ENCODE results near the gene PPFIBP2.
"Not testable (repeated sequence)": the region's sequence is repeated elsewhere in the genome, so short reads cannot be mapped to it uniquely, and the experiment has no call there.

PPFIBP2 gene

GRCh38 chr11:7499081-7499480, 14.7 kb upstream of the PPFIBP2 start:
- no peak for DNase-seq (ENCODE audit: low read depth in 3 of 3)

GRCh38 chr11:7500251-7500650, 13.5 kb upstream of the PPFIBP2 start:
- no peak for DNase-seq (ENCODE audit: low read depth in 3 of 3)

- no peak for DNase-seq (ENCODE audit: low read depth in 3 of 3)
Observed at GRCh38 chr11:7501251-7501650, 12.5 kb upstream of the PPFIBP2 start.

GRCh38 chr11:7501894-7502293, 11.9 kb upstream of the PPFIBP2 start:
- DNase-seq (ENCODE audit: low read depth in 3 of 3) = no peak

GRCh38 chr11:7506243-7506642, 7.6 kb upstream of the PPFIBP2 start:
- DNase-seq (ENCODE audit: low read depth in 3 of 3) = no peak

GRCh38 chr11:7508087-7508486, 5.7 kb upstream of the PPFIBP2 start:
- no peak for DNase-seq (ENCODE audit: low read depth in 3 of 3)

- DNase-seq (ENCODE audit: low read depth in 3 of 3) = no peak
Observed at GRCh38 chr11:7509966-7510365, 3.8 kb upstream of the PPFIBP2 start.

GRCh38 chr11:7511401-7511800, 2.4 kb upstream of the PPFIBP2 start:
- no peak for DNase-seq (ENCODE audit: low read depth in 3 of 3)

GRCh38 chr11:7512525-7513233, 1.1 kb upstream of the PPFIBP2 start:
- no peak for DNase-seq (ENCODE audit: low read depth in 3 of 3)

- no peak for DNase-seq (ENCODE audit: low read depth in 3 of 3)
Observed at GRCh38 chr11:7514099-7514591, 346 bp downstream of the PPFIBP2 start.

GRCh38 chr11:7515447-7515886, 1.7 kb downstream of the PPFIBP2 start:
- DNase-seq (ENCODE audit: low read depth in 3 of 3) = no peak

- no peak for DNase-seq (ENCODE audit: low read depth in 3 of 3)
Observed at GRCh38 chr11:7516475-7516874, 2.7 kb downstream of the PPFIBP2 start.

- DNase-seq (ENCODE audit: low read depth in 3 of 3) = not testable (repeated sequence)
Observed at GRCh38 chr11:7517743-7518142, 3.9 kb downstream of the PPFIBP2 start.

- DNase-seq (ENCODE audit: low read depth in 3 of 3) = no peak
Observed at GRCh38 chr11:7518811-7519562, 5.2 kb downstream of the PPFIBP2 start.

GRCh38 chr11:7520011-7520942, 6.5 kb downstream of the PPFIBP2 start:
- DNase-seq (ENCODE audit: low read depth in 3 of 3) = no peak

- no peak for DNase-seq (ENCODE audit: low read depth in 3 of 3)
Observed at GRCh38 chr11:7520981-7521487, 7.2 kb downstream of the PPFIBP2 start.

GRCh38 chr11:7522121-7522520, 8.3 kb downstream of the PPFIBP2 start:
- no peak for DNase-seq (ENCODE audit: low read depth in 3 of 3)

- no peak for DNase-seq (ENCODE audit: low read depth in 3 of 3)
Observed at GRCh38 chr11:7522546-7522945, 8.7 kb downstream of the PPFIBP2 start.

GRCh38 chr11:7523416-7524210, 9.8 kb downstream of the PPFIBP2 start:
- no peak for DNase-seq (ENCODE audit: low read depth in 3 of 3)

- DNase-seq (ENCODE audit: low read depth in 3 of 3) = no peak
Observed at GRCh38 chr11:7524462-7525235, 10.8 kb downstream of the PPFIBP2 start.

All from stimulated activated CD4-positive, alpha-beta T cell treated with anti-CD3 and anti-CD28 coated beads, TNF-alpha, amount 100 ng/mL, for 24 hours (primary cell).